Measurements from ENCODE around the gene MZB1.

DNA sequence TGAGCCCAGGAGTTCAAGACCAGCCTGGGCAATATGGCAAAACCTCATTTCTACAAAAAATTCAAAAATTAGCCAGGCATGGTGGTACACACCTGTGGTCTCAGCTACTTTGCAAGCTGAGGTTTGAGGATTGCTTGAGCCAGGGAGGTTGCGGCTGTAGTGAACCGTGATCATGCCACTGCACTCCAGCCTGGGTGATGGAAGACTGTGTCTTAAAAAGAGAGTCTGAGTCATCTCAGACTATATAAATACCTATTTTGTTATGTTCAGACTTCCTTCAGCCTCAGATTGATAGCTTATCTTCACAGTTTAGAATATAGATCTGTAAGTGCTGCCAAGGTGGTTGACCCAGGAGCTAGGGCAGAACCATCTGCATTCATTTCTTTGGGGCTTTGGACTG lies 49.7 kb downstream of the MZB1 start:
- TF ChIP-seq, protein P1, sequence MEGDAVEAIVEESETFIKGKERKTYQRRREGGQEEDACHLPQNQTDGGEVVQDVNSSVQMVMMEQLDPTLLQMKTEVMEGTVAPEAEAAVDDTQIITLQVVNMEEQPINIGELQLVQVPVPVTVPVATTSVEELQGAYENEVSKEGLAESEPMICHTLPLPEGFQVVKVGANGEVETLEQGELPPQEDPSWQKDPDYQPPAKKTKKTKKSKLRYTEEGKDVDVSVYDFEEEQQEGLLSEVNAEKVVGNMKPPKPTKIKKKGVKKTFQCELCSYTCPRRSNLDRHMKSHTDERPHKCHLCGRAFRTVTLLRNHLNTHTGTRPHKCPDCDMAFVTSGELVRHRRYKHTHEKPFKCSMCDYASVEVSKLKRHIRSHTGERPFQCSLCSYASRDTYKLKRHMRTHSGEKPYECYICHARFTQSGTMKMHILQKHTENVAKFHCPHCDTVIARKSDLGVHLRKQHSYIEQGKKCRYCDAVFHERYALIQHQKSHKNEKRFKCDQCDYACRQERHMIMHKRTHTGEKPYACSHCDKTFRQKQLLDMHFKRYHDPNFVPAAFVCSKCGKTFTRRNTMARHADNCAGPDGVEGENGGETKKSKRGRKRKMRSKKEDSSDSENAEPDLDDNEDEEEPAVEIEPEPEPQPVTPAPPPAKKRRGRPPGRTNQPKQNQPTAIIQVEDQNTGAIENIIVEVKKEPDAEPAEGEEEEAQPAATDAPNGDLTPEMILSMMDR (IDR thresholded peaks at IDR 0.05), result no peak
- no peak for TF ChIP-seq POLR2A (IDR thresholded peaks at IDR 0.05)
